Prostate gland (tissue), 2 donors: ENCODE measurements around the gene ZNF532.

Experiments
- POLR2A ChIP-seq: fragments of 450-650 bp; IDR thresholded peaks from one replicate; pipeline ENCODE4 v1.6.1; 2016; ENCODE audit warnings: antibody characterized with exemption, mild to moderate bottlenecking
- TF ChIP-seq, protein P1 (sequence below), 4 experiments: fragments of 200-600 bp in 2 of 4; fragments of 450-650 bp in 2 of 4; sonication (generic) in 2 of 4; IDR thresholded peaks; 1 replicate in 3 of 4; 2 replicates in 1 of 4; pipeline ENCODE4 v1.5.1; 2016 to 2019; ENCODE audit warnings: antibody characterized with exemption in 4 of 4, mild to moderate bottlenecking in 2 of 4, moderate library complexity in 2 of 4

GRCh38 chr18:58989184-58989759, 124.6 kb downstream of the ZNF532 start:
- no peak for TF ChIP-seq POLR2A
- TF ChIP-seq, protein P1, sequence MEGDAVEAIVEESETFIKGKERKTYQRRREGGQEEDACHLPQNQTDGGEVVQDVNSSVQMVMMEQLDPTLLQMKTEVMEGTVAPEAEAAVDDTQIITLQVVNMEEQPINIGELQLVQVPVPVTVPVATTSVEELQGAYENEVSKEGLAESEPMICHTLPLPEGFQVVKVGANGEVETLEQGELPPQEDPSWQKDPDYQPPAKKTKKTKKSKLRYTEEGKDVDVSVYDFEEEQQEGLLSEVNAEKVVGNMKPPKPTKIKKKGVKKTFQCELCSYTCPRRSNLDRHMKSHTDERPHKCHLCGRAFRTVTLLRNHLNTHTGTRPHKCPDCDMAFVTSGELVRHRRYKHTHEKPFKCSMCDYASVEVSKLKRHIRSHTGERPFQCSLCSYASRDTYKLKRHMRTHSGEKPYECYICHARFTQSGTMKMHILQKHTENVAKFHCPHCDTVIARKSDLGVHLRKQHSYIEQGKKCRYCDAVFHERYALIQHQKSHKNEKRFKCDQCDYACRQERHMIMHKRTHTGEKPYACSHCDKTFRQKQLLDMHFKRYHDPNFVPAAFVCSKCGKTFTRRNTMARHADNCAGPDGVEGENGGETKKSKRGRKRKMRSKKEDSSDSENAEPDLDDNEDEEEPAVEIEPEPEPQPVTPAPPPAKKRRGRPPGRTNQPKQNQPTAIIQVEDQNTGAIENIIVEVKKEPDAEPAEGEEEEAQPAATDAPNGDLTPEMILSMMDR (IDR thresholded peaks at IDR 0.05) = no peak
